VCaP (cell line): ENCODE data around the gene XYLT1.

Experiments
- H3K27ac ChIP-seq: fragments of 450-650 bp; 2 replicates; pipeline ENCODE4 v1.5.1; 2017
- TF ChIP-seq, protein P1 (sequence below): fragments of 450-650 bp; conservative IDR thresholded peaks from 2 replicates; pipeline ENCODE4 v1.5.1; 2017; ENCODE audit warnings: mild to moderate bottlenecking, moderate library complexity

The XYLT1 gene

DNA sequence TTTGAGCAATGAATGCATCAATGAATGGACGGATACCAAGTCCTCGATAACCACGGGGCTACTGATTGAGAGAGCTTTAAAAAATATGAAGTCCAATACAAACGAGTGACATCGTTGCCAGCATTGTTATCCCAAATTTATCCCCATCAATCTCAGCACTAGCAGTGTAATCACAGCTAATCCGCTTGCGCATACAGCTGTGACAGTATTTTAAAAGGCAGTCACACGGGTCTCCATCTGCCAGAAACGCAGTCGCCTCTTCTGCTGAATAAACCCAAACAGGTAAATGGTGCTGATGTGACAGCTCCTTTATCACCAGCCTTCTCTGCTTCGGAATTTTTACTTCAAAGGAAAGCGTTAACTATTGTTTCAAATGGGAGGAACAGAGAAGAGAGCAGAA is 311.1 kb downstream of the XYLT1 start:
- H3K27ac ChIP-seq, result no peak overlapping the region
- TF ChIP-seq, protein P1, sequence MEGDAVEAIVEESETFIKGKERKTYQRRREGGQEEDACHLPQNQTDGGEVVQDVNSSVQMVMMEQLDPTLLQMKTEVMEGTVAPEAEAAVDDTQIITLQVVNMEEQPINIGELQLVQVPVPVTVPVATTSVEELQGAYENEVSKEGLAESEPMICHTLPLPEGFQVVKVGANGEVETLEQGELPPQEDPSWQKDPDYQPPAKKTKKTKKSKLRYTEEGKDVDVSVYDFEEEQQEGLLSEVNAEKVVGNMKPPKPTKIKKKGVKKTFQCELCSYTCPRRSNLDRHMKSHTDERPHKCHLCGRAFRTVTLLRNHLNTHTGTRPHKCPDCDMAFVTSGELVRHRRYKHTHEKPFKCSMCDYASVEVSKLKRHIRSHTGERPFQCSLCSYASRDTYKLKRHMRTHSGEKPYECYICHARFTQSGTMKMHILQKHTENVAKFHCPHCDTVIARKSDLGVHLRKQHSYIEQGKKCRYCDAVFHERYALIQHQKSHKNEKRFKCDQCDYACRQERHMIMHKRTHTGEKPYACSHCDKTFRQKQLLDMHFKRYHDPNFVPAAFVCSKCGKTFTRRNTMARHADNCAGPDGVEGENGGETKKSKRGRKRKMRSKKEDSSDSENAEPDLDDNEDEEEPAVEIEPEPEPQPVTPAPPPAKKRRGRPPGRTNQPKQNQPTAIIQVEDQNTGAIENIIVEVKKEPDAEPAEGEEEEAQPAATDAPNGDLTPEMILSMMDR, result no peak

DNA sequence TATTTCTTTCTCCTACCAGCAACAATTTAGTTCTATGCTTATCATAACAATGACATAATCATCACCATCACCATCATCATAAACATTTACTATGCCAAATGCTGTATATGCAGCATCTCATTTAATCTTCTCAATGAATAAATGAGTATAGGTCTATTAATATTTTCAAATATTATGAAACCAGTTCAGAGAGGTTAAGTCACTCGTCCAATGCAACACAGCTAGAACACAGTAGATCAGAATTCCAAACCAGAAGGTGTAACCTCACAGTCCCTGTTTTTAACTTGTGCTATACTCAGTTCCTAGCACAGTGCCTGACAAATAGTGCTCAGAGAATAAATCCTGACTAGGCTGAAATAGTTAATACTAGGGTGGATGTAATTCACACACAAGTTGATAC is 314.8 kb downstream of the XYLT1 start:
- H3K27ac ChIP-seq, result no peak overlapping the region
- TF ChIP-seq, protein P1, result no peak

DNA sequence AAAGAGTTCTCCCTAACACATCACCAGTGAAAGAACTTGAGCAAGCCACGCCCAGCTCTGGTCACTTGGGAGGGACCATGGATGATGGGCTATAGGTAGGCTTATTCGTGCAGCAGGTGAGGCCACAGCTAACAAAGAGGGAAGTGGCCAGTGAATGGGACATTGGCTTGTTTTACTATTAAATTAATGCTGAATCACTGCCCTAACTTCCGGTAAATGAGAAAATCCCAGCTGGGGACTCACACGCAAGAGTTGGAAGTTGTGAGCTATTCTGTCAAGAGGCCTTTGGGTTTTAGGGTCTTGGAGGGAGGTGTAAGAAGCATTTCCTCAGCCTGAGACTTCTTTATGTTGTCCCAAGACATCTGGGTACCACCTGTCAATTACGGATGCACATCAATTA is 315.3 kb downstream of the XYLT1 start:
- no peak overlapping the region for H3K27ac ChIP-seq
- TF ChIP-seq, protein P1, result no peak

DNA sequence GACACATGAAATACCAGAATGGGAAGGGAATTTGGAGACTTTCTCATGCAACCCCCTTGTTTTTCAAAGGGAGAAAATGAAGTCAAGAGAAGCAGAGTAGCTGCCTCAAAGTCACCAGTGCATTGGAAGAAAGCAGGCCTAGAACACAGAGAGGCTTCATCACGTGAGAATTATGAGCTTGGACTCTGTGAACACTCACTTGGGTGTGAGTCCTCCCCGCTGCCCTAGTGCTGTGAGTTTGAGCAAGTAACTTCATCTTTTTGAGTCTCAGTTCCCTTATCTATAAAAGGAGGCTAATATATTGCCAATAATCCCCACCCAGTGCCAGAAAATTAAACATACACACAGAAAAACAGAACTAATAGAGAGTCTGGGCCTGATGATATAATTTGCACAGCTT is 315.8 kb downstream of the XYLT1 start:
- TF ChIP-seq, protein P1, result no peak
- no peak overlapping the region for H3K27ac ChIP-seq

DNA sequence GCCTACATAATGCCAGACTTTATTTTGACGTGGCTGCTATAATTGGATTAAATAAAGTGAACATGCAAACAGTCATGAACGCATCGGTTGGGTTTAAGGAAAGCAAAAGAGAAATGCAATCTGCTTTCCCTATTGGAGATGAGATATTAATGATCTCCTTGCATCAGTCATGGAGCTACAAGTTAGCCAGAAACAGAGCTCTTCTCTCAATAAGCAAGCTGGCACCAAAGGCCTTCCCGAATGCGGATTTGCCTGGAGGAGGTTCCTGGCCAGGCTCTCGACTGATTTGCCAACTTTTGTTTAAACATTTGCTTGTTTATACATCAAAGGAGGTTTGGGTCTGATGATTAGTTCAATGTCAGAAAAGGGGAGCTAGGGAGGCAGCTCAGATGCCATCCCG is 318.4 kb downstream of the XYLT1 start:
- H3K27ac ChIP-seq, result no peak overlapping the region
- TF ChIP-seq, protein P1, result no peak

DNA sequence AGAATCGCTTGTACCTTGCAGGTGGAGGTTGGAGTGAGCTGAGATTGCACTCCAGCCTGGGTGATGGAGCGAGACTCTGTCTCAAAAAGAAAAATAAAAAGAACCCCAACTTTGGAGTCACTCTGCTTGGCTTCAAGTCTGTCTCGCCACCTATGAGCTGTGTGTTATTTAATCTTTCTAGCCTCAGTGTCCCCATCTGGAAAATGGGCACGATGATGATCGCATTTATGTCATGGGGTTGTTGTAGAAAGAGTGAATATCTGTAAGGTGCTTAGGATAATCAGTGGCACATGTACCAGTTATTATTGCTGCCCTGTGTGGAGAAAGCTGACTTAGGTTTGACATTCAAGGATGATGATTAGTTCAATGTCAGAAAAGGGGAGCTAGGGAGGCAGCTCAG is 319.4 kb downstream of the XYLT1 start:
- no peak overlapping the region for H3K27ac ChIP-seq
- TF ChIP-seq, protein P1, result no peak

DNA sequence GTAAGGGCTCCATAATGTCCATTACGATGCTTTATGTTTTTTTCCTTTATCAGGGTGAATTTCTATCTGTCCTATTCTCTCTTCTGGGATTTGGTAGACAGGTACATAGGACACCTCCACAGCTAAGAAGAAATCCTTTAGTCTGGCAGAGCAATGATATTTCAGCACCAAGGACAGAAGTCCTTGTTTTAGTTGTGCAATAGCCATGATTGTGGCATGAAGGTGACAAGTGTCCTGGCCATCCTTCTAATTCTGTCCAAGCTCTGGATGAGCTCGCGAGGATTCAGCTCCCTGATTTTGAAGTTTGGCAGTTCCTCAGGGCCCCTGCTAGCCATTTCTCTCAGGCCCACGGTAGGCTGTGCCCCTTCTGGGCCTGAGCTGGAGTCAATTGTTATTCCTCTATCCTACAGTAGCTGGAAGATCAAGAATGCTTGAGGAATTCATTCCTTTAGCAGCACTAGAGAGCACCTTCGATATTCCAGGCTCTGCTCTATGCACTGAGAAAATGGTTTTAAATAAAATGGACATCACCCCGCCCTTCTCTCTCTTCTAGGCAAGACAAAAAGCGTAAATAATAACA is 320.8 kb downstream of the XYLT1 start:
- TF ChIP-seq, protein P1, result no peak
- no peak overlapping the region for H3K27ac ChIP-seq
